Measurements from ENCODE around the gene NTM. TPM values are rescaled to one million over a fixed set of nuclear protein-coding genes. Genes with fewer than 3 reads are reported as not detected.

The NTM gene
- polyA plus RNA-seq, 4 donors, result 42.8 to 51.8 (median 45.7) TPM

- DNase-seq (ENCODE audit: low read depth in 4 of 4, low spot score in 2 of 4), result no peak
These were observed 883.3 kb downstream of the NTM start for GRCh38 chr11:132253469-132254264.

- DNase-seq (ENCODE audit: low read depth in 4 of 4, low spot score in 2 of 4), result no peak
These were observed 884.5 kb downstream of the NTM start for GRCh38 chr11:132254906-132255305.

- DNase-seq (ENCODE audit: low read depth in 4 of 4, low spot score in 2 of 4), result no peak
These were observed 886.3 kb downstream of the NTM start for GRCh38 chr11:132256528-132257279.

- no peak for DNase-seq (ENCODE audit: low read depth in 4 of 4, low spot score in 2 of 4)
These were observed 887.5 kb downstream of the NTM start for GRCh38 chr11:132257871-132258270.

GRCh38 chr11:132258875-132259274, 888.5 kb downstream of the NTM start:
- DNase-seq (ENCODE audit: low read depth in 4 of 4, low spot score in 2 of 4), result no peak

- DNase-seq (ENCODE audit: low read depth in 4 of 4, low spot score in 2 of 4), result no peak
These were observed 890.2 kb downstream of the NTM start for GRCh38 chr11:132260636-132261035.

GRCh38 chr11:132263241-132263640, 892.8 kb downstream of the NTM start:
- no peak for DNase-seq (ENCODE audit: low read depth in 4 of 4, low spot score in 2 of 4)

GRCh38 chr11:132263875-132264274, 893.5 kb downstream of the NTM start:
- no peak for DNase-seq (ENCODE audit: low read depth in 4 of 4, low spot score in 2 of 4)

GRCh38 chr11:132264616-132265015, 894.2 kb downstream of the NTM start:
- no peak for DNase-seq (ENCODE audit: low read depth in 4 of 4, low spot score in 2 of 4)

GRCh38 chr11:132278801-132279574, 908.6 kb downstream of the NTM start:
- no peak for DNase-seq (ENCODE audit: low read depth in 4 of 4, low spot score in 2 of 4)

GRCh38 chr11:132284048-132284447, 913.6 kb downstream of the NTM start:
- no peak for DNase-seq (ENCODE audit: low read depth in 4 of 4, low spot score in 2 of 4)

GRCh38 chr11:132284611-132285010, 914.2 kb downstream of the NTM start:
- DNase-seq (ENCODE audit: low read depth in 4 of 4, low spot score in 2 of 4), result no peak

- no peak for DNase-seq (ENCODE audit: low read depth in 4 of 4, low spot score in 2 of 4)
These were observed 915.2 kb downstream of the NTM start for GRCh38 chr11:132285631-132286030.

GRCh38 chr11:132286106-132286505, 915.7 kb downstream of the NTM start:
- no peak for DNase-seq (ENCODE audit: low read depth in 4 of 4, low spot score in 2 of 4)

GRCh38 chr11:132288036-132288435, 917.6 kb downstream of the NTM start:
- DNase-seq (ENCODE audit: low read depth in 4 of 4, low spot score in 2 of 4), result no peak

GRCh38 chr11:132289590-132290256, 919.3 kb downstream of the NTM start:
- no peak for DNase-seq (ENCODE audit: low read depth in 4 of 4, low spot score in 2 of 4)

- DNase-seq (ENCODE audit: low read depth in 4 of 4, low spot score in 2 of 4), result no peak
These were observed 923.2 kb downstream of the NTM start for GRCh38 chr11:132293586-132293985.

- no peak for DNase-seq (ENCODE audit: low read depth in 4 of 4, low spot score in 2 of 4)
These were observed 926.7 kb downstream of the NTM start for GRCh38 chr11:132296946-132297610.

GRCh38 chr11:132298357-132298756, 927.9 kb downstream of the NTM start:
- no peak for DNase-seq (ENCODE audit: low read depth in 4 of 4, low spot score in 2 of 4)

GRCh38 chr11:132300283-132300682, 929.9 kb downstream of the NTM start:
- DNase-seq (ENCODE audit: low read depth in 4 of 4, low spot score in 2 of 4), result no peak

All from left renal cortex interstitium (tissue), 4 donors.